Epithelial cell of esophagus (primary cell): ENCODE measurements around the gene HUS1B.
"Not testable (repeated sequence)": the region's sequence is repeated elsewhere in the genome, so short reads cannot be mapped to it uniquely, and the experiment has no call there.

ENCODE experiments used
- DNase-seq: peaks from one replicate; pipeline ENCODE4 v3.0.0; 2010; ENCODE audit warnings: low read depth
- H3K4me3 ChIP-seq: 2 replicates; pipeline ENCODE4 v1.5.1; 2011; ENCODE audit warnings: mild to moderate bottlenecking, low read length, control low read depth
- CTCF ChIP-seq: IDR thresholded peaks from 2 replicates; pipeline ENCODE4 v1.5.1; 2011; ENCODE audit warnings: low read depth, mild to moderate bottlenecking, low read length, control low read depth, inconsistent platforms; ENCODE audit not compliant: insufficient read depth; ENCODE audit errors: missing control alignments

Gene HUS1B

GRCh38 chr6:678520-678919, 21.6 kb upstream of the HUS1B start:
- TF ChIP-seq CTCF, result no peak
- DNase-seq, result no peak

GRCh38 chr6:677919-678318, 21.0 kb upstream of the HUS1B start:
- no peak overlapping the region for H3K4me3 ChIP-seq
- no peak for DNase-seq
- TF ChIP-seq CTCF, result no peak

More at GRCh38 chr6:678520-678919, 21.6 kb upstream of the HUS1B start:
- no peak overlapping the region for H3K4me3 ChIP-seq

DNA sequence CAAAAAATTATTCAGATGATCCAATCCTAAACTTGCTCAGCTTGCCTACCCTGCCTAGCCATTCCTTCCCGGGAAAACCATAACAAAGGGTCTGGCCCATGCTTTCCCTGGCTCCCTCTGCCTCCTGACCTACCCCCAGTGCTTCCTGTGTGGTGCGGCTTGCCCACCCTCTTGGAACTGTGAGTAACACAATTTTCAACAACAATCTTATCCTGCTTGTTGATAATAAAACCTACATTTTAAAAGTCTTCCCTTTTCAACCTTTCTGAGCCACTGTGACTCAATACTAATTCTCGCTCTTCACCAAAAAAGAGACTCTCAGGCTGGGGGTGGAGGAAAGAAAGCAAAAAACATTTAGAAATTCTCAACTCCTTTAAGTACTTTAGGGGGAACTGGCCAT, 18.1 kb upstream of the HUS1B start:
- no peak for DNase-seq
- H3K4me3 ChIP-seq, result no peak overlapping the region
- TF ChIP-seq CTCF, result no peak

DNA sequence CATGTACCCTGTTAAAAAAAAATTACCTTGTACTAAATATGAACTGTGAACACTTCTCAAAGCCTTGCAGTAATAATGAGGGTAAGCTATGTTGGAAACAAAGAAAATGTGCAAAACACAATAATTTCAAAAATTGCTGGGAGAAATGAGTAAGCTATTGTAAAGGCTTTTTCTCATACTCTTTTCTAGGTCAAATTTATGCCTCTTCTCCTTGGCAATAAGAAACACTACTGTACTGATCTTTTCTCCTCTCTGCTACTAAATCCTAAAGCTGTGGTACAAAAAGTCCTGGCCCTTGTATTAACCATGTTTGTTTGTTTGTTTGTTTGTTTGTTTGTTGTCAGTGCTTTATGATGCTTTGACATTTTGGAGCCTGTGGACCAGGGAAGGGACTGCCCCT, 17.5 kb upstream of the HUS1B start:
- no peak overlapping the region for H3K4me3 ChIP-seq
- no peak for DNase-seq
- TF ChIP-seq CTCF, result no peak

DNA sequence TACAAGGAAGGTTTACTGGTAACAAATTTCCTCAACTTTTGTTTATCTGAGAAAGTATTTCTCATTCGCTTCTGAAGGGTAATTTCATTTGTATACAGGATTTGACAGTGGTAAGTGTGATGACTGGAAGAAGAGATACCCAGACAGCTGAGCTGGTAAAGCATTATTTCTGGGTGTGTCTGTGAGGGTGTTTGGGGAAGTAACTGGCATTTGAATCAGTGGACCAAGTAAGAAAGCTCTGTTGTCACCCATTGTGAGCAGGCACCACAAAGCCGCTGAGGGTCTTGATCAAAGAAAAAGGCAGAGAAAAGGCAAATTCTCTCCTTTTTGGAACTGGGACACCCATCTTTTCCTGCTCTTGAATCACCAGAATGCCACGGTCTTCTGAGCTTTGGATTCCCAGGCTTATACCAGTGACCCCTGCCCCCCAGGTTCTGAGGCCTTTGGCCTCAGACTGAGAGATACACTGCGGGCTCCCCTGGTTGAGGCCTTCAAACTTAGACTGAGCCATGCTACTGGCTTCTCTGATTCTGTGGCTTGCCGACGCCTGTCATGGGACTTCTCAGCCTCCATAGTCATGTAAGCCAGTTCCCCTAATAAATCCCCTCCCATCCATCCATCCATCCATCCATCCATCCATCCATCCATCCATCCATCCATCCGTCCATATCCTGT, 10.5 kb upstream of the HUS1B start:
- TF ChIP-seq CTCF, result no peak
- no peak overlapping the region for H3K4me3 ChIP-seq
- no peak for DNase-seq

DNA sequence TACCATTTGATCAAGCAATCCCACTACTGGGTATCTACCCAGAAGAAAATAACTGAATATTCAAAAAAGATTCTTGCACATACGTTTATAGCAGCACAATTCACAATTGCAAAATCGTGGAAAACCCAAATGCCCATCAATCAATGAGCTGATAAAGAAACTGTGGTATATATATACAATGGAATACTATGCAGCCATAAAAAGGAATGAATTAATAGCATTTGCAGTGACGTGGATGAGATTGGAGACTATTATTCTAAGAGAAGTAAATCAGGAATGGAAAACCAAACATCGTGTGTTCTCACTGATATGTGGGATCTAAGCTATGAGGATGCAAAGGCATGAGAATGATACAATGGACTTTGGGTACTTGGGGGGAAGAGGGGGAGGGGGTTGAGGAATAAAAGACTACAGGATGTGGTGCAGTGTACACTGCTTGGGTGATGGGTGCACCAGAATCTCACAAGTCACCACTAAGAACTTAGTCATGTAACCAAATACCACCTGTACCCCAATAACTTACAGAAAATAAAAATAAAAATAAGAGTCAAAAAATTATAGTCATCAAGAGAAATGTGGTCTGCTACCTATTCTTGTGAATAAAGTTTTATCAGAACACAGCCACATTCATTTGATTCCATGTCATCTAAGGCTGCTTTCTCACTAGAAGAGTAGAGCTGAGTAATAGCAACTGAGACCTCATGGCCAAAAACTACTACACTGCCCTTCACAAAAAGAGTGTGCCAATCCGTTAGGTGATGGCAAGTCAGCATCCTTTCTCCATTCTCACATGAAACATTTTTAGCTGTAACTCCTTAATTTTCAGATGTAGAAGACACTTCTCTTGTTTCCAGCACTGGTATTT, 8.7 kb upstream of the HUS1B start:
- no peak for DNase-seq
- no peak overlapping the region for H3K4me3 ChIP-seq
- no peak for TF ChIP-seq CTCF

DNA sequence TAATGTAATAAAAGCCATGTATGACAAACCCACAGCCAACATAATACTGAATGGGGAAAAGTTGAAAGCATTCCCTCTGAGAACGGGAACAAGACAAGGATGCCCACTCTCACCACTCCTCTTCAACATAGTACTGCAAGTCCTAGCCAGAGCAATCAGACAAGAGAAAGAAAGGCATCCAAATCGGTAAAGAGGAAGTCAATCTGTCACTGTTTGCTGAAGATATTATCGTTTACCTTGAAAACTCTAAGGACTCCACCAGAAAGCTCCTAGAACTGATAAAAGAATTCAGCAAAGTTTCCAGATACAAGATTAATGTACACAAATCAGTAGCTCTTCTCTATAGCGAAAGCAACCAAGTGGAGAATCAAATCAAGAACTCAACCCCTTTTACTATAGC, 6.9 kb upstream of the HUS1B start:
- not testable (repeated sequence) for DNase-seq, H3K4me3 ChIP-seq
